Pancreas (tissue), 10 donors: Measurements from ENCODE around the gene USP24. TPM values are rescaled to one million over a fixed set of nuclear protein-coding genes. Genes with fewer than 3 reads are reported as not detected.

Source experiments
- ATAC-seq, 4 donors: fragments of 200-7000 bp; cut with Tn5 transposase; one replicate each; pipeline versions ENCODE4 v1.8.0 to v1.9.1; 2020; ENCODE audit warnings: mild to moderate bottlenecking in 4 of 4, moderate library complexity in 4 of 4
- DNase-seq, 6 donors: peaks; one replicate each; pipeline ENCODE4 v3.0.0-alpha.2; 2020
- FAIRE-seq: peaks from 2 replicates; lab custom pipeline; 2012; peaks lifted over from hg19 to GRCh38; lab: Jason Lieb, UNC
- H3K27ac ChIP-seq, 4 donors: fragments of 200-600 bp; sonication (generic); 1 replicate in 3 of 4; 2 replicates in 1 of 4; pipeline versions ENCODE4 v1.5.0 to v1.8.0; 2020
- H3K27me3 ChIP-seq, 4 donors: fragments of 200-600 bp; one replicate each; pipeline ENCODE4 v1.8.0; 2021
- H3K36me3 ChIP-seq, 3 donors: fragments of 200-600 bp; sonication (generic) in 1 of 3; one replicate each; pipeline versions ENCODE4 v1.5.0 to v1.8.0; 2020 to 2021
- H3K4me1 ChIP-seq, 3 donors: fragments of 200-600 bp; one replicate each; pipeline ENCODE4 v1.8.0; 2021
- H3K4me3 ChIP-seq, 4 donors: fragments of 200-600 bp; sonication (generic) in 2 of 4; one replicate each; pipeline versions ENCODE4 v1.5.0 to v1.8.0; 2020 to 2021
- H3K9me3 ChIP-seq, 4 donors: fragments of 200-600 bp; one replicate each; pipeline ENCODE4 v1.8.0; 2021
- WGBS, 2 donors: extraction: QIAGEN DNeasy Blood & Tissue Kit; methylation state at CpG; one replicate each; pipeline ENCODE4 v1.1.7; 2013; 5-methylcytosine and 5-hydroxymethylcytosine counted together
- intact Hi-C, 3 donors: fragments of 100-400 bp; cut with DNase I; formaldehyde crosslinking; loops; one replicate each; pipeline versions ENCODE4 v1.11.1 to v1.14.2; 2022
- polyA plus RNA-seq, 2 donors: library from polyadenylated mRNA; stranded (reverse); fragments of 200-250 nt; gene quantifications; one replicate each; pipeline ENCODE4 v1.2.3, GENCODE V29; 2013
- total RNA-seq, 6 donors: library from RNA; stranded (reverse); fragmentation: NEBNext Ultra II Directional in 4 of 6; extraction: Animal tissue kit (Norgen Biotek cat#: 25700) in 4 of 6; gene quantifications; one replicate each; pipeline versions ENCODE4 v1.2.1 to v1.2.4, GENCODE V29; 2021 to 2023
- TF ChIP-seq, protein P1 (sequence below), 4 donors: fragments of 200-600 bp; sonication (generic) in 3 of 4; IDR thresholded peaks; one replicate each; pipeline versions ENCODE4 v1.5.0 to v1.8.0; 2021; ENCODE audit warnings: antibody characterized with exemption in 4 of 4
- donor health status: healthy with polysubstance abuse.
- donor health status: DM: no; HTN: no; CAD: no; lungs with moderate emphysema.
- donor health status: DM: no; HTN: no; CAD: no.
- donor health status: control.
- donor health status: control.
- donor health status: Bipolar disorder and iron deficiency.
- donor health status: DM: yes; HTN: yes; CAD: no.
- donor health status: DM: no; HTN: no; CAD: no.
- donor health status: DM: no; HTN: no; CAD: no.
- donor health status: DM: yes; HTN: yes; CAD: no.

The USP24 gene
- total and polyA plus RNA-seq, 8 donors: 7.5 to 26.8 (median 14.5) TPM

- no peaks in the 10 kb centered on the region for H3K36me3 ChIP-seq
- FAIRE-seq (no peak), ATAC-seq (no peak), DNase-seq (no peak)
- H3K4me3 ChIP-seq: no peak overlapping the region
- H3K27ac ChIP-seq: no peak overlapping the region
- TF ChIP-seq, protein P1, sequence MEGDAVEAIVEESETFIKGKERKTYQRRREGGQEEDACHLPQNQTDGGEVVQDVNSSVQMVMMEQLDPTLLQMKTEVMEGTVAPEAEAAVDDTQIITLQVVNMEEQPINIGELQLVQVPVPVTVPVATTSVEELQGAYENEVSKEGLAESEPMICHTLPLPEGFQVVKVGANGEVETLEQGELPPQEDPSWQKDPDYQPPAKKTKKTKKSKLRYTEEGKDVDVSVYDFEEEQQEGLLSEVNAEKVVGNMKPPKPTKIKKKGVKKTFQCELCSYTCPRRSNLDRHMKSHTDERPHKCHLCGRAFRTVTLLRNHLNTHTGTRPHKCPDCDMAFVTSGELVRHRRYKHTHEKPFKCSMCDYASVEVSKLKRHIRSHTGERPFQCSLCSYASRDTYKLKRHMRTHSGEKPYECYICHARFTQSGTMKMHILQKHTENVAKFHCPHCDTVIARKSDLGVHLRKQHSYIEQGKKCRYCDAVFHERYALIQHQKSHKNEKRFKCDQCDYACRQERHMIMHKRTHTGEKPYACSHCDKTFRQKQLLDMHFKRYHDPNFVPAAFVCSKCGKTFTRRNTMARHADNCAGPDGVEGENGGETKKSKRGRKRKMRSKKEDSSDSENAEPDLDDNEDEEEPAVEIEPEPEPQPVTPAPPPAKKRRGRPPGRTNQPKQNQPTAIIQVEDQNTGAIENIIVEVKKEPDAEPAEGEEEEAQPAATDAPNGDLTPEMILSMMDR (IDR thresholded peaks at IDR 0.05): no peak
- H3K9me3 ChIP-seq: no peaks in the 10 kb centered on the region
- no peaks in the 10 kb centered on the region for H3K27me3 ChIP-seq
- H3K4me1 ChIP-seq: peaks cover 0 to 5% (median 0%) of the 10 kb centered on the region in 3 donors
- WGBS, 2 donors: 77% methylated on average over 6 of the region's 6 CpGs
- intact Hi-C loops: no loop called here
These were observed 7.0 kb upstream of the USP24 start for GRCh38 chr1:55222152-55222551.

- TF ChIP-seq, protein P1 (IDR thresholded peaks at IDR 0.05): no peak
- intact Hi-C loops: no loop called here
- Histone ChIP-seq H3K4me3 (no peak overlapping the region), H3K4me1 (peaks cover 0 to 15% (median 9%) of the 10 kb centered on the region in 3 donors), H3K27me3 (no peaks in the 10 kb centered on the region), H3K27ac (peak overlapping the region in 2 of 4 donors; percentile 39 to 40), H3K36me3 (no peaks in the 10 kb centered on the region), H3K9me3 (no peaks in the 10 kb centered on the region)
- no peak for ATAC-seq
- FAIRE-seq: peak; percentile 23
- WGBS, 2 donors: 48 to 49% methylated on average over 6 of the region's 6 CpGs
- DNase-seq: peak in 1 of 6 donors; percentile 18
These were observed 2.2 kb upstream of the USP24 start for GRCh38 chr1:55217226-55217986.

DNA sequence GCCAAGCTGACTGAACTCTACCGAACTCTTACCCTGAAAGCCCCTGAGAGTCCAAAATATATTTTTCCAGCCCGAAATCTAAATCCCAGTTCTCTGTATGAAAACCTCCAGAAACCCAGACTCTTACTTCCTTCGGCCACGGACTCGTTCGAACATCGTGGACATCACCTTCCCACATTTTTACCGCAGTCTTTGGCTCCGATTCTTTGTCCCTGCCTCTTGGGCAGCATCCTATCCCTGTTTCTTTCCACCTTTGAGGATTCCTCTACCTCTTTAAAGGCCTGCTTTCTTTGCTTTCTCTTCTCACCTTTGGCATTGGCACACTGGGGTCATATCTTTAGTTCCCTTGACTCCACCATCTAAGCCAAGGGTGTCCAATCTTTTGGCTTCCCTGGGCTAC lies 932 bp upstream of the USP24 start:
- DNase-seq (no peak), FAIRE-seq (no peak), ATAC-seq (no peak)
- intact Hi-C loops: no loop called here
- Histone ChIP-seq H3K27ac (peak overlapping the region; percentile 75 to 96 (median 92)), H3K9me3 (no peaks in the 10 kb centered on the region), H3K4me1 (peaks cover 13 to 28% (median 21%) of the 10 kb centered on the region in 3 donors), H3K36me3 (no peaks in the 10 kb centered on the region), H3K27me3 (no peaks in the 10 kb centered on the region), H3K4me3 (peak overlapping the region; percentile 59 to 95 (median 76))
- 5 to 10% methylated on average over 9 of the region's 9 CpGs for WGBS, 2 donors
- TF ChIP-seq, protein P1 (IDR thresholded peaks at IDR 0.05): no peak

- ATAC-seq (peak; percentile 7 to 54 (median 18)), DNase-seq (peak in 5 of 6 donors; percentile 33 to 77 (median 51)), FAIRE-seq (no peak)
- Histone ChIP-seq H3K36me3 (no peaks in the 10 kb centered on the region), H3K27ac (peak overlapping the region; percentile 75 to 96 (median 92)), H3K4me1 (peaks cover 18 to 40% (median 25%) of the 10 kb centered on the region in 3 donors), H3K27me3 (no peaks in the 10 kb centered on the region), H3K9me3 (no peaks in the 10 kb centered on the region), H3K4me3 (peak overlapping the region; percentile 59 to 95 (median 76))
- TF ChIP-seq, protein P1 (IDR thresholded peaks at IDR 0.05): no peak
- 0 to 1% methylated on average over 26 to 29 of the region's 29 CpGs for WGBS, 2 donors
- intact Hi-C loops: no loop called here
These were observed 300 bp downstream of the USP24 start for GRCh38 chr1:55214934-55215193.
